Measurements from ENCODE around the gene MMP27. TPM values are rescaled to one million over a fixed set of nuclear protein-coding genes. Genes with fewer than 3 reads are reported as not detected.
"Not testable (repeated sequence)": the region's sequence is repeated elsewhere in the genome, so short reads cannot be mapped to it uniquely, and the experiment has no call there.

The MMP27 gene, protein sequence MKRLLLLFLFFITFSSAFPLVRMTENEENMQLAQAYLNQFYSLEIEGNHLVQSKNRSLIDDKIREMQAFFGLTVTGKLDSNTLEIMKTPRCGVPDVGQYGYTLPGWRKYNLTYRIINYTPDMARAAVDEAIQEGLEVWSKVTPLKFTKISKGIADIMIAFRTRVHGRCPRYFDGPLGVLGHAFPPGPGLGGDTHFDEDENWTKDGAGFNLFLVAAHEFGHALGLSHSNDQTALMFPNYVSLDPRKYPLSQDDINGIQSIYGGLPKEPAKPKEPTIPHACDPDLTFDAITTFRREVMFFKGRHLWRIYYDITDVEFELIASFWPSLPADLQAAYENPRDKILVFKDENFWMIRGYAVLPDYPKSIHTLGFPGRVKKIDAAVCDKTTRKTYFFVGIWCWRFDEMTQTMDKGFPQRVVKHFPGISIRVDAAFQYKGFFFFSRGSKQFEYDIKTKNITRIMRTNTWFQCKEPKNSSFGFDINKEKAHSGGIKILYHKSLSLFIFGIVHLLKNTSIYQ
- total RNA-seq = not detected

DNA sequence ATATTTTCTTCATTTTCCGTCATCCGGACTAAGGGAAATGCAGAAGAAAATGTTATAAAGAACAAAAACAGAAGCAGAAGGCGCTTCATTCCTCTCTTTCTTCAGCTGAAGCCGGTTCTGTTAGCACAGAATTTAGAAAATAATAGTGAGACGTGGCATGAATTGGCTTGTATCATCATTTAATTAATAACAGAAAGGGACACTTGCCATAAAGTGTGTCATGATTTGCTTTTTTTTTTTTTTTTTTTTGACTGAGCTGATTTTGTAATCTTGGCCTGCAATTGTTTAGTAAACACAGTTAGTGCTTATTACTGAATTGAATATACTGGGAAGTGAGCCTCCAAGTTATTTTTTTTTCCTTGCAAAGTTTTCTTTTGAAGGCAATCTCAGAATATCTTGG, at the start of gene MMP27:
MMP27 (minus strand) TSS at position 144 of the 400 bp plus-strand sequence; CDS start at position 89, 55 bp downstream.
- FAIRE-seq = no peak
- DNase-seq (ENCODE audit: low spot score in 2 of 2) = no peak

DNA sequence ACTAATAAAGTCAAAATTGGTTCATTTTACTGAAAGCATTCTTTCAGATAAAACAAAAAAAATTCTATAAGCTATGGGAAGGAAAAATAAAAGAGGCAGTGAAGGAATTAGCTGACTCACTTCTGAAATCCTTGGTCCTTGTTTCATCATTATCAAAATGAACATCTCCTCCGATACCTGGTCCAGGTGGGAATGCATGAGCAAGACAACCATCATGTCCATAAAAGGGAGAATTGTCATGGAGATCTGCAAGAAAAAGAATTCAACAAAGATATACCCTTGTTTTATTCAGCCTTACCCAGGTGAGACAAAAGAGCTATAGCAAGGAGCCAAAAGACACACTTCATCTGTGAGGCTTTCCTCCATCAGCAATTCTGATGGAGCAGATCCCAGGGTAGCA, 47.7 kb upstream of the MMP27 start:
- no peak for DNase-seq (ENCODE audit: low spot score in 2 of 2)
- no peak for FAIRE-seq

DNA sequence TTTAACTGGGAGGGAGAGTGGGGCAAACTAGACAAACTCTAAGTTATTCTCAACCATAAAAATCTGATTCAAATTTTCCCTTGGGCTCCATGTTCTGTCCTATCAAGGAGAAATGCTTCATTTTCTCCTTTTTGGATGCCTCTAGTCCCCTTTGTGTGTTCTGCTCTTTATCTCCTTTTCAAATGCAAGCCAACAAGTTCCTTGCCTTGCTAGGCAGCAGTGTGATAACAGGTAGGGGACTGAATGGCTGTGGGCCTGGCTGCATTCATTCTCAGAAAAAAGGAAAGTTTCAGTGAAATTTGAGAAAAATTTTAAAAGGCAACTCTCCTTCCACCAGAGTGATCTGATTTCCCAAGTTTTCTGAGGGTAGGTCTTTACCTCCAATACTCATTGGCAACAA, 46.1 kb upstream of the MMP27 start:
- no peak for FAIRE-seq
- no peak for DNase-seq (ENCODE audit: low spot score in 2 of 2)

DNA sequence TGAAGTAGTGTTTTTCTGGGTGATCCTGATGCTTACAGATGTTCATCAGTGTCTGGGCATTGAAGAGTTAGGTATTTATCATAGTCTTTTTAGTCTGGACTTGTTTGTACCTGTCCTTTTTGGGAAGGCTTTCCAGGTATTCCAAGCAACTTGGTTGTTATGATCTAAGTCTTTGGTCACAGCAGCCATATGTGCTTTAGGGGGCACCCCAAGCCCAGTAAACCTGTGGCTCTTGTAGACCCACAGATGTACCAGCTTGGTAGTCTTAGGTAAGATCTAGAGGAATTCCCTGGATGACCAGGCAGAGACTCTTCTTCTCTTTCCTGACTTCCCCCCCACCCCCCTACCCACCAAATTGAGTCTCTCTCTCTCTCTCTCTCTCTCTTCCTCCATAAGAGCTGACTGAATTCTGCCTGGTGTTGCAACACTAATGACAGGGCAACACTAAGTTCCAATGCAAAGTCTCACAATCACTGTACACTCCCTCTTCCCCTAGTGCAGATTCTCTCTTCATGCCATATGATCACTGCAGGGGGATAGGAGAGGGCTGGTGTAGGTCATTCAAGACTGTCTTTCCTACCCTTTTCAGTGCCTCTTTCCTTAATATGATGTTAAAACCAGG, 43.6 kb upstream of the MMP27 start:
- no peak for DNase-seq (ENCODE audit: low spot score in 2 of 2)
- FAIRE-seq = no peak

DNA sequence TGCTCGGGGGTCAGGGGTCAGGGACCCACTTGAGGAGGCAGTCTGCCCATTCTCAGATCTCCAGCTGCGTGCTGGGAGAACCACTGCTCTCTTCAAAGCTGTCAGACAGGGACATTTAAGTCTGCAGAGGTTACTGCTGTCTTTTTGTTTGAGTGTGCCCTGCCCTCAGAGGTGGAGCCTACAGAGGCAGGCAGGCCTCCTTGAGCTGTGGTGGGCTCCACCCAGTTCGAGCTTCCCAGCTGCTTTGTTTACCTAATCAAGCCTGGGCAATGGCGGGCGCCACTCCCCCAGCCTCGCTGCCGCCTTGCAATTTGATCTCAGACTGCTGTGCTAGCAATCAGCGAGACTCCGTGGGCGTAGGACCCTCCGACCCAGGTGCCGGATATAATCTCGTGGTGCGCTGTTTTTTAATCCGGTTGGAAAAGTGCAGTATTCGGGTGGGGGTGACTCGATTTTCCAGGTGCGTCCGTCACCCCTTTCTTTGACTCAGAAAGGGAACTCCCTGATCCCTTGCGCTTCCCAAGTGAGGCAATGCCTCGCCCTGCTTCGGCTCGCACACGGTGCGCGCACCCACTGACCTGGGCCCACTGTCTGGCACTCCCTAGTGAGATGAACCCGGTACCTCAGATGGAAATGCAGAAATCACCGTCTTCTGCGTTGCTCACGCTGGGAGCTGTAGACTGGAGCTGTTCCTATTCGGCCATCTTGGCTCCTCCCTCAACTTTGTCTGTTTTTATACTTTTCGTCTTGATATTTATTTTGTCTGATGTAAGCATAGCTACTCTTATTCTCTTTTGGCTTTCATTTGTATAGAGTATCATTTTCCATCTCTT, 41.4 kb upstream of the MMP27 start:
- DNase-seq (ENCODE audit: low spot score in 2 of 2); FAIRE-seq: not testable (repeated sequence)

DNA sequence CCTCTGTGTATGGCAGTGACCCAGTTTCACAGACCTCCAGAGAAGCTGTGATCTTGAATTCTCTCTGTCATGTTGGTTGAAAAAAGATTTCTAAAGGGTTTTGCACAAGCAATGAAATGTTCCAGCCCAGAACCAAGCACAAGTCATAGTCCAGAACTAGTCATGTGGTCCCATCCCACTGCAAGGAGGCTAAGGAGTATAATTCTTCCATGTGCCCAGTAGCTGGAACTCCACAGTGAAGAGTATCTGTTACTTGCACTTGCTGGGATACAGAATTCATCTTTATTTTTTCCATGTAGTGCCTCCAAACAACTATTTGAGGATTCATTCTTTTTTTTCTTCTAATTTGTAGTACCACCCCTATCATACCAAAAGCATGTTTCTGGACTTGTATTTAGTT, 29.1 kb upstream of the MMP27 start:
- DNase-seq (ENCODE audit: low spot score in 2 of 2) = no peak
- FAIRE-seq = no peak

DNA sequence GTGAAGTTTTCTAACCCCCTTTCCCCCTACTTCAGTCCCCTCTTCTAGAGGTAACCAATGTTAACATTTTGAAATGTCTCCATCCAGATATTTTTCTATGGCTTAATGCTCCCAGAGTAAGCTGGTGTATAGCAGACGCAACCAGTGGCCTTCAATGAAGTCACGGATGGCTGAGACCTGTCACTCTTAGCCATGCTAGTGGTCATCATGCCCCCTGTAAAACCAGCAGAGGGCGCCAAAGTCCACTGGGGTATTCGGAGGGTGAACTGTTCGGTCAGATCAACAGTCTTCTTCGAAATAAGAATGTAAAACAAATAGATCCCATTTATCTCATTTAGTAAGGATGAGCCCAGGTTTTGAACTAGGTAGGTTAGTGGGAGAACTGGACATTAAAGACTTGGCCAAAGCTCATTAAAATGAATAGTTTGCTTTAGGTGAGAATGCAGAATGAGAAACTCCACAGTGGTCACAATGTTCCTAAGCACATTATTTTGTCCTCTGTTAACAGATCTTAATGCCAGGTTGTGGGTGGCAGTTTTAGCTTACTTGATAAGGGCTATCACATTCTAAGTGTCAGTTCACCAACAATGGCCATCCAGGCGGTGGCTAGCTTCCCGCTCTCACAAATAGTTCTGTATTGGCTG, 27.8 kb upstream of the MMP27 start:
- no peak for DNase-seq (ENCODE audit: low spot score in 2 of 2)
- FAIRE-seq = no peak

DNA sequence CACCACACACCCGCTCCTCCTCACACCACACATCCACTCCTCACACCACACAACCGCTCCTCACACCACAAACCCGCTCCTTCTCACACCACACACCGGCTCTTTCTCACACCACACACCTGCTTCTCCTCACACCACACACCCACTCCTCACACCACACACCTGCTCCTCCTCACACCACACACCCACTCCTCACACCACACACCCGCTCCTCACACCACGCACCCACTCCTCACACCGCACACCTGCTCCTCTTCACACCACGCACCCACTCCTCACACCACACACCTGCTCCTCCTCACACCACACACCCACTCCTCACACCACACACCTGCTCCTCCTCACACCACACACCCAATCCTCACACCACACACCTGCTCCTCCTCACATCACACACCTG, 25.4 kb upstream of the MMP27 start:
- not testable (repeated sequence) for FAIRE-seq; DNase-seq (ENCODE audit: low spot score in 2 of 2)

DNA sequence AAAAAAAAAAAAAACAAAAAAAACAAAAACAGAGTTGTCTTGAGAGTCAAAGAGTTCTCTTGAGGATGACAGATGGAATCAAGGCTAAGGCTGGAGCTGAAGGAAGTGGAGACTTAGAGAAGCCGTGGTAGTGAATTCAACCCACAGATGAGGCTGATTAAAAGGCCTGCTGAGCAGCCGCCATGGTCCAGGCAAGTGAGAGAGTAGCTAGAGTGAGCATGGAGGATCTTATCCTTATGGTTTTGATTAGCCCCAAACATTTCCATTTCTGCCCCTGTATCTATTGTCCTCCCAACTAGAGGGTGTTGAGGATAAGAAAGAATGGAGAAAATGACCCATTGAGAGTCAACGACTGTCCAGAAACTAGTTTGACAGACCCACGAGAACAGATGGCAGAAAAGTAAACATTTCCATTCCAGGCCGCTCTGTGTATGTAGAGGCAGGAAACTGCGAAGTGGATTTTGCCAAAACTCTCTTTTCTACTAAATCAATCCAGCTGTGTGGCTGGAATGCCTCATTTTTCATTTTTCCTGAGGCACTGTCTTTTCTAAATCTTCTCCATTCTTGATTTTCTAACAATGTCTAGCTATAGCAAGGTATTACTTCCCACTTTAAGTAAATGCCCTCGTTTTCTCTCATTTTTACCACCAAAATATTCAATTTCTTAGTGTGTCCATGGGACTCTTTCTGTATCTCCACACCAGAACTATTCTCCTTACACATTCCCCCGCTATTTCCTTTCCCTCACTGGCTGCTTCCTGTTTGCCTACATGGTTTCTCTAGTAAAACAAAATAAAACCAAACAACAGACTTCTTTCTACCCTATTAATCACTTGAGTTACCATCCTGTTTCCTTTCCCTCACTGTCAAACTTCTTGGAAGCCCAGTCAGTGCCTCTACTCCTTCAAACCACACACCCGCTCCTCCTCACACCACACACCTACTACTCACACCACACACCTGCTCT, 24.6 kb upstream of the MMP27 start:
- FAIRE-seq (no peak), DNase-seq (ENCODE audit: low spot score in 2 of 2) (no peak)

DNA sequence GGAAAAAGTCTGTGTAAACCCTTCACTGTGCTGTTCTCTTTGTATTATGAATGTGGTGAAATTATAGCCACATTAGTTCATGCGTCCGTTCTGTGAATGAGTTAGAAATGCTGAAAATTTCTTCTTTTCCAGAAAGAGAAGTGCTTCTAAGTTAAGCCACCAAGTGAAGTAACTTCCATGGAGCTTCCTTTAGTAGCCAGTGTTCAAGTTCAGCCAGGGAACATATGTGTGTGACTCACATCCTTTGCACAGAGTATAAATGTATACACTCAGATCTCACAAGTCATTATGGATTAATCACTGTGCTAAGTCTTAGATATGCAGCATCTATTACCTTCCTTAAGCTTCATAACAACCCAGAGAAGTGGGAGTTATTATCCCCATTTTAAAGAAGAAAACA, 22.3 kb upstream of the MMP27 start:
- no peak for FAIRE-seq

DNA sequence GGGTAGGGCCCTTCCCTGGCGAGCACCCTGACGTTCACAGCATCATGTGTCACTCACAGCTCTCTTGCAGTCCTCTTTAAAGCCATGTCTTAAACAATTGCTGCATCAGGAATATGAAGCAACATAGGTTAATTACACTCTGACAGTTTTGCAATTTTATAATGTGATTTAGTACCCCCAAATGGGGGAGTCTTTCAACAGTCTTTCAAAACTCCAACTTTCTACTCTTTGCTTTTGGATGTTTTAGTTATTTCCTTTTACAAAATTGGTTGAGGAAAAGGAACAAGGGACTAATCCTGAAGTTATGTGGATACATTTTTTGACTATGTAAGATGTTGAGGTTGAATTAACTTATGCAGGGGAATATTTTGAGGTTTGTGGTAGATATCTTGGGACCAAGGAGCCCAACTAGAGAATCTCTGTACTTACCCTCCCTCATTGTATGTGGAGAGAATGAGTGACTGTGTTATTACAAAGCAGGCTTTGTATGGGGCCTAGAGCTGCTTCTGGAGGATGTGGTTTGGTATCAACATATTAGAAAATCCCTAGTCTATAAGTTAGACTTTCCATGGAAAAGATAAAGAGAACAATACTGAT, 19.4 kb upstream of the MMP27 start, which contains the start of gene MMP8:
MMP8 (minus strand) TSS at position 51 of the 597 bp plus-strand sequence. CDS start 99 bp downstream, outside the sequence.
- no peak for DNase-seq (ENCODE audit: low spot score in 2 of 2)
- FAIRE-seq = no peak

More for the DNA sequence above, 22.3 kb upstream of the MMP27 start:
- DNase-seq (ENCODE audit: low spot score in 2 of 2) = no peak

DNA sequence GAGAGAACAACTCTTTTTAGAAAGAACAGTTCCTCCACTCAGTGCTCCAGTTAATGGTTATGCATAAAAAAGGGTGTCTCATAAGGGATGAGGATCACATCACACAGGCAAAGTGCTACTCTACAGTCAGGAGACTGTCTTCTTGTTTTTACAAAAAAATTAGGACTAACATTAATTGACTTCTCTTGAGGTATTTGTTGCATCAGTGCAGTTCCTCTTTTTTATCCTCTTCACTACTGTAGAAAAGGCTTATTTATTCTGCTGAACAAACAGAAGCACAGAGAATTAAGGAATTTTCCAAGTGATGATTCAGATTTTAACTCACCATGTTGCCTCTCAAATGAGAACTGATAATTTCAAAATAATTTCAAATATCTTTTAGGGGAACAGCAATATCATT, 17.3 kb upstream of the MMP27 start:
- DNase-seq (ENCODE audit: low spot score in 2 of 2) = no peak
- FAIRE-seq = no peak

DNA sequence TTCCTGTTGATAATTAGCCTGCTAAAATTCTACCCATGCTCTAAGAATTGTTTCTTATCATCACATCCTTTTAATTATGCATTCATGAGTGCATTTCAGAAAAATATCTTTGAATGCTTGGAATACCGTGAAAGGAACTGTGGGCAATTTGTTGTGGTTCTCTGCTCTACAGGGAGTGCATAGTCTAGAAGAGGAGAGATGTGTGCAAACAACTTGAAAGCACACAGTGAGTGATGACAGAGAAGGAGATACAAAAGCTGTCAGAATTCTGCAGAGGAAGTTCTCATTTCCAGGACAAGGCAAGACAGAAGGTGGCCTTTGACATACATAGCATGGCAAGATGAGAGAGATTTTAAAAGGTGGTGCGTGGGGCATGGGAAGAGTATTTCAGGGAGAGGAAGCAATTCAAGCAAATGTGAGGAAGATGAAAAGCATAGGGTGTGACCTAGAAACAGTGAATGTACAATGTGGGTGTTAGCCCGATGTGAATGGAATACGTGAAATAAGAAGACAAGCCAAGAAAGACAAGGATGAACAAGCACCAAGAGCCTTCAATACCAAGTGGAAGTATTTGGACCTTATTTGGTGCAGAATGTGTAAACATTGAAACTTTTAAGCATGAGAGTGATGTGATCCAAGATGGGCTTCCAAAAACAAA, 14.2 kb upstream of the MMP27 start:
- DNase-seq (ENCODE audit: low spot score in 2 of 2) (no peak), FAIRE-seq (no peak)

DNA sequence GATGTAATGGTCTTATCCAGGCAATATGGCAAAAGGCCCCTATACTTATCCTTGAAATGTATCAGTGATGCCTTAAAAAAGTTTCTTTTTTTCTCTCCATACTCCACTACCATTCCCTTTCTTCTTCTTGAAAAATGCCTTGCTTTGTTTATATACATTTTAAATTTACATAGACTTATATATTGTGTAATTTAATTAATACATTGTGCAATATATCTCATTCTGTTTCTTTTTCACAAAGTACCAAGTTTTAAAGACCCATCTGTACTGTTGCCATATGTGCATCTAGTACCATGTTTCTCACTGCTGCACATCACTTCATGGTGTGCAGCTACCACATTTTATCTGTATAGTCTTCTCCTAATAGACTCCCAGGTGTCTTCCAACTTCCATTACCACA, 11.7 kb upstream of the MMP27 start:
- FAIRE-seq (no peak), DNase-seq (ENCODE audit: low spot score in 2 of 2) (no peak)

DNA sequence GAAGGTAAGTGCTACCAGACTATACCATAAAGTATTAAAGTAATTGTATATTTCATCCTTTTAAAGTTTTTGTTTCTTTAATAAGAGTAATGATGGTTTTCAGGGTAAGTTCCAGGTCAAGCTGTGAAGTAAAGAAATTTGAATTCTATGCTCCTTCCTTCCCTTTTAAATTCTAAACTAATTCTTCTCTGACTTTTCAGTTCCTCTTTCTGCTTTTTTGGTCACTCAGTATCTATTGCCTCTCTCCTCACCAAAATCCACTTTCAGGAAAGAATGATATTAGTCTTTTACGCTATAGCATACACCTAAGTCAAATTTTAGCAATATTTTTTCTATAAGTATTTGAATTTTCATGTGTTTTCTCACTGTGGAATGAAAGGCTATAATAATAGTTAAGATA, 11.0 kb upstream of the MMP27 start:
- no peak for FAIRE-seq
- no peak for DNase-seq (ENCODE audit: low spot score in 2 of 2)

DNA sequence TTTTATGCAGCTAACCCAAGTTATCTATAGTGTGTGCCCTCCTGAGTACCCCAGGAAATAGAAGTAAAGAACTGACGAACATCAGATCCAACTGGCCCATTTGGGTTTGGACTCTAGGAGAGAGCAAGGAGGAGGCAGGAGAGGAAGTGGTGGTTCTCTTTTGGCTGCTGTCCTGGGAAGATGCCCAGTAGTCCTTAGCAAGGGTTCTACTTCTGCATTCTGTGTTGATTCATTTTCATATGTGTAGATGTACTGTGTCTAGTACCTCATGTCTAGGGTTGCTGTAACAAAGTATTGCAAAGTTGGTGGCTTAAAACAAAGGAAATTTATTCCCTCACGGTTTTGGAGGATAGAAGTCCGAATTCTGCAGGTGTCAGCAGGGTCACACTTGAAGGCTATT, 6.6 kb upstream of the MMP27 start:
- DNase-seq (ENCODE audit: low spot score in 2 of 2) = no peak
- FAIRE-seq = no peak

DNA sequence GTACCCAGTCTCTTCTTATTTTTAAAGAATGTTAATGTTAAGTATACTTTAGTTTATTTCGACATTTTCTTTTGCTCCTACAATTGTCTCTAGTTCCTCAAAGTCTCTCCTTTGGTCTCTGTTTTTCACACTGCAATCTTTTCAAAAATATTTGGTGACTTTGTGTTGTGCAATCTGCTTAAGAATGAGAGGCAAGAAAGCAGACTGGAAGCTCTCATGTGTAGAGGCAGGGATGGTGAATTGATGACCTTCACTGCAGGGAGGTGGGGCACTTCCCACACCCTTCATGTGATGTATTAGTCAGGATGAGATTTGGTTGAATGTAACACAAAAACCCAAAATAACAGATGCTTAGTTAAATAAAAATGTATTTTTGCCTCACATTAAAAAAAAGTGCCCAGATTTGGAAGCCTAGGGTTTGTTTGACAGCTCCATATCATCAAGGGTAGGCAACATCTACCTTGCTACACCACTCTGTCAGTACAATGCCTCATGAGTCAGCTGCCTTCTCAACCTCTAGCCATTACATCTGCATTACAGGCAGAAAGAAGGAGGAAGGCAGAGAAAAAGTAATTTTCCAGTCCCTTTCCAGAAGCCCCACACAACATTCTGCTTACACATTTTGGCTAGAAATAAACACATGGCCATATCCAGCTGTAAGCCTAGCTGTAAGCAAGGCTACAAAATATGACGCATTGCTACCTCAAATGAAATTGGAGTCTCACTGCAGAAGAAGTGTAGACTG, 3.8 kb upstream of the MMP27 start:
- DNase-seq (ENCODE audit: low spot score in 2 of 2) (no peak), FAIRE-seq (no peak)

DNA sequence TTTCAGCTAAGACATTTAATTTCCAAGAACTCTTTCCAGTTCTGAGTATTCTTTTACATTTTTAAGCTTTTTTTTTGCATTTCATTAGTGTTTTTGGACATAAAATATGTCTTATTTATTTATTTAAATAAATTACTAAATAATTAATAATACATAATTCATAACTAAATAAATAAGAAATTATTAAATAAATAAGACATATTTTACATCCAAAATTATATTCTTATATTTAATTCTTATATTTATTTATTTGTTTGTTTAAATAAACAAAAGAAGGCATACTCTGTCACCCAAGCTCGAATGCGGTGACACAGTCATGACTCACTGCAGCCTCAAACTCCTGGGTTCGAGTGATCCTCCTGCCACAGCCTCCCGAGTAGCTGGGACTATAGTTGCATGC, 3.1 kb upstream of the MMP27 start:
- FAIRE-seq (peak; percentile 93), DNase-seq (ENCODE audit: low spot score in 2 of 2) (no peak)
